A673 (cell line): Measurements from ENCODE around the gene DLEC1. TPM values are rescaled to one million over a fixed set of nuclear protein-coding genes. Genes with fewer than 3 reads are reported as not detected.
"Not testable (repeated sequence)": the region's sequence is repeated elsewhere in the genome, so short reads cannot be mapped to it uniquely, and the experiment has no call there.

ENCODE experiments used
- BruUV-seq: library from RNA; stranded (reverse); fragments of 400-500 nt; replicated peaks from 2 replicates; lab custom pipeline; 2021; lab: Mats Ljungman, UMichigan
- CTCF ChIA-PET: fragments of 300-600 bp; sonication (Branson Sonifier 250); formaldehyde crosslinking; loops from one replicate; lab custom pipeline; 2022; ENCODE audit warnings: antibody characterized with exemption; lab: Charles Lee
- POLR2A ChIA-PET: fragments of 300-600 bp; sonication (Branson Sonifier 250); formaldehyde crosslinking; loops from one replicate; lab custom pipeline; 2022; ENCODE audit warnings: antibody characterized with exemption; ENCODE audit not compliant: low non-redundant PET; lab: Charles Lee
- DNase-seq: peaks from one replicate; pipeline ENCODE4 v3.0.0-alpha.2; 2015; ENCODE audit warnings: low spot score
- H3K27ac ChIP-seq: fragments of 200-600 bp; sonication (generic); 2 replicates; pipeline ENCODE4 v1.5.1; 2016; ENCODE audit warnings: mixed run types, low read depth, mild to moderate bottlenecking, mixed read lengths, antibody characterized with exemption, low read length; ENCODE audit not compliant: poor library complexity, severe bottlenecking
- H3K27me3 ChIP-seq: fragments of 200-600 bp; sonication (generic); replicated peaks from 2 replicates; pipeline ENCODE4 v1.6.1; 2017; ENCODE audit warnings: mixed run types, low read depth, mild to moderate bottlenecking, mixed read lengths, antibody characterized with exemption, low read length; ENCODE audit not compliant: insufficient read depth, poor library complexity
- H3K36me3 ChIP-seq: fragments of 200-600 bp; sonication (generic); 2 replicates; pipeline ENCODE4 v1.6.1; 2016; ENCODE audit warnings: mixed run types, mild to moderate bottlenecking, mixed read lengths, antibody characterized with exemption, low read length; ENCODE audit not compliant: insufficient read depth, poor library complexity, severe bottlenecking
- H3K4me1 ChIP-seq: fragments of 200-600 bp; sonication (generic); 2 replicates; pipeline ENCODE4 v1.6.1; 2017; ENCODE audit warnings: mixed run types, mild to moderate bottlenecking, mixed read lengths, antibody characterized with exemption, low read length; ENCODE audit not compliant: insufficient read depth, poor library complexity, severe bottlenecking
- H3K4me3 ChIP-seq: fragments of 200-600 bp; sonication (generic); 2 replicates; pipeline ENCODE4 v1.5.1; 2016; ENCODE audit warnings: low read depth, mixed run types, mild to moderate bottlenecking, mixed read lengths, low read length; ENCODE audit not compliant: poor library complexity, severe bottlenecking
- H3K9me3 ChIP-seq: fragments of 200-600 bp; sonication (generic); 2 replicates; pipeline ENCODE4 v1.6.1; 2016; ENCODE audit warnings: mixed run types, low read depth, mild to moderate bottlenecking, mixed read lengths, antibody characterized with exemption, low read length; ENCODE audit not compliant: poor library complexity, severe bottlenecking
- EZH2 ChIP-seq: fragments of 200-600 bp; sonication (generic); IDR thresholded peaks from 2 replicates; pipeline ENCODE4 v1.6.1; 2017; ENCODE audit warnings: borderline replicate concordance, low read depth, mild to moderate bottlenecking, mixed read lengths, antibody characterized with exemption, low read length; ENCODE audit not compliant: poor library complexity, severe bottlenecking
- intact Hi-C: fragments of 100-400 bp; cut with micrococcal nuclease; formaldehyde crosslinking; loops from one replicate; pipeline ENCODE4 v1.10.0; 2022; ENCODE audit not compliant: unreplicated experiment
- total RNA-seq: library from RNA; stranded (reverse); gene quantifications from 2 replicates; pipeline ENCODE4 v1.2.3, GENCODE V29; 2021
- TF ChIP-seq, protein P1 (sequence below): fragments of 300-800, 200-600 bp; sonication (generic); conservative IDR thresholded peaks from 2 replicates; pipeline ENCODE4 v1.5.1; 2017; ENCODE audit warnings: low read depth, mild to moderate bottlenecking, antibody characterized with exemption, low read length, moderate library complexity, mixed read lengths

The DLEC1 gene
- total RNA-seq, 1 experiment from 2014 or later = not detected

DNA sequence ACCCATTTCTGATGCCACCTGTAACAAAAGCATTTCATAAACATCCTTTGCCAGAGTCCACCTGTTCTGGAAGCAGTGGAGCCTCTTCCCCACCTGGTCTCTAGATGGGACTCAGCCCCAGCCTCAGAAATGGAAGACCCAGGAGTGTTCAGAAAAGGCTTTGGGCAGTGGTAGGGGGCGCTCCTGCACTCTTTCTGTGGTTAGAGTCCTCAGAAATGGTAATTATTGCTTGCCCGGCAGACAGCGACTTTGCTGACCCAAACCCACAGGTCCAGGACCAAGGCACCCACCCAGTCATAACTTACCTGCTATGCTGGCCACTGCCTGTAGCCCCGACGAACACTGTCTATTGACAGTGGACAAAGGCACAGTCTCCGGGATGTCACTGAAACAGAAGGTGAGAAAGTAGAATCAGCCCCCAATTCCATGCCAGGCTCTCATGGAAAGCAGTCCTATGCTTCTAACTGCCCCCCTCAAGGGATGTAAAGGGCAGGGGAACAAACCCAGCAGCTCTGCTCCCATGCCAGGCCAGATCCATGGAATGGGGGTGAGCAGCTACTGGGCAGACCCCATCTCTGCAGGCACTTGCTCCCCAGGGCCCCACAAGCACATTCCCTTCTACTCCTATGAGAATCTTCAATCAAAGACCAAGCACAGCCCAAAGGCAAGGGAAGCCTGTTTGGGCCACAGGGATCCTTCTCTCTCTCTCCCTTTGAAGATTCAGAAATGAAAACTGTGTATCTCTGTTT lies 92.8 kb downstream of the DLEC1 start:
- peaks cover 6% of the 10 kb centered on the region for H3K36me3 ChIP-seq
- POLR2A ChIA-PET = no interaction called here
- no peaks in the 10 kb centered on the region for H3K27me3 ChIP-seq
- intact Hi-C loops = loop anchor here (10.0 kb wide), 1 partner anchor 213 kb away; the partner anchor contains the start of gene XYLB
- no TSS peak for BruUV-seq
- TF ChIP-seq, protein P1, sequence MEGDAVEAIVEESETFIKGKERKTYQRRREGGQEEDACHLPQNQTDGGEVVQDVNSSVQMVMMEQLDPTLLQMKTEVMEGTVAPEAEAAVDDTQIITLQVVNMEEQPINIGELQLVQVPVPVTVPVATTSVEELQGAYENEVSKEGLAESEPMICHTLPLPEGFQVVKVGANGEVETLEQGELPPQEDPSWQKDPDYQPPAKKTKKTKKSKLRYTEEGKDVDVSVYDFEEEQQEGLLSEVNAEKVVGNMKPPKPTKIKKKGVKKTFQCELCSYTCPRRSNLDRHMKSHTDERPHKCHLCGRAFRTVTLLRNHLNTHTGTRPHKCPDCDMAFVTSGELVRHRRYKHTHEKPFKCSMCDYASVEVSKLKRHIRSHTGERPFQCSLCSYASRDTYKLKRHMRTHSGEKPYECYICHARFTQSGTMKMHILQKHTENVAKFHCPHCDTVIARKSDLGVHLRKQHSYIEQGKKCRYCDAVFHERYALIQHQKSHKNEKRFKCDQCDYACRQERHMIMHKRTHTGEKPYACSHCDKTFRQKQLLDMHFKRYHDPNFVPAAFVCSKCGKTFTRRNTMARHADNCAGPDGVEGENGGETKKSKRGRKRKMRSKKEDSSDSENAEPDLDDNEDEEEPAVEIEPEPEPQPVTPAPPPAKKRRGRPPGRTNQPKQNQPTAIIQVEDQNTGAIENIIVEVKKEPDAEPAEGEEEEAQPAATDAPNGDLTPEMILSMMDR = peak; percentile 55
- TF ChIP-seq EZH2 = no peak
- no peak overlapping the region for H3K4me3 ChIP-seq
- H3K9me3 ChIP-seq = no peaks in the 10 kb centered on the region
- CTCF ChIA-PET = no interaction called here
- no peak overlapping the region for H3K27ac ChIP-seq
- DNase-seq = peak; percentile 22
- no peaks in the 10 kb centered on the region for H3K4me1 ChIP-seq

GRCh38 chr3:38133209-38133556 lies 94.2 kb downstream of the DLEC1 start:
- no TSS peak for BruUV-seq
- Histone ChIP-seq H3K4me3 (no peak overlapping the region), H3K9me3 (no peaks in the 10 kb centered on the region), H3K36me3 (peaks cover 6% of the 10 kb centered on the region), H3K27me3 (no peaks in the 10 kb centered on the region), H3K4me1 (peaks cover 4% of the 10 kb centered on the region), H3K27ac (no peak overlapping the region)
- POLR2A ChIA-PET = no interaction called here
- DNase-seq = no peak
- CTCF ChIA-PET = no interaction called here
- TF ChIP-seq, protein P1 = no peak
- no peak for TF ChIP-seq EZH2
- intact Hi-C loops = loop anchor here (10.0 kb wide), 1 partner anchor 212 kb away; the partner anchor contains the start of gene XYLB

DNA sequence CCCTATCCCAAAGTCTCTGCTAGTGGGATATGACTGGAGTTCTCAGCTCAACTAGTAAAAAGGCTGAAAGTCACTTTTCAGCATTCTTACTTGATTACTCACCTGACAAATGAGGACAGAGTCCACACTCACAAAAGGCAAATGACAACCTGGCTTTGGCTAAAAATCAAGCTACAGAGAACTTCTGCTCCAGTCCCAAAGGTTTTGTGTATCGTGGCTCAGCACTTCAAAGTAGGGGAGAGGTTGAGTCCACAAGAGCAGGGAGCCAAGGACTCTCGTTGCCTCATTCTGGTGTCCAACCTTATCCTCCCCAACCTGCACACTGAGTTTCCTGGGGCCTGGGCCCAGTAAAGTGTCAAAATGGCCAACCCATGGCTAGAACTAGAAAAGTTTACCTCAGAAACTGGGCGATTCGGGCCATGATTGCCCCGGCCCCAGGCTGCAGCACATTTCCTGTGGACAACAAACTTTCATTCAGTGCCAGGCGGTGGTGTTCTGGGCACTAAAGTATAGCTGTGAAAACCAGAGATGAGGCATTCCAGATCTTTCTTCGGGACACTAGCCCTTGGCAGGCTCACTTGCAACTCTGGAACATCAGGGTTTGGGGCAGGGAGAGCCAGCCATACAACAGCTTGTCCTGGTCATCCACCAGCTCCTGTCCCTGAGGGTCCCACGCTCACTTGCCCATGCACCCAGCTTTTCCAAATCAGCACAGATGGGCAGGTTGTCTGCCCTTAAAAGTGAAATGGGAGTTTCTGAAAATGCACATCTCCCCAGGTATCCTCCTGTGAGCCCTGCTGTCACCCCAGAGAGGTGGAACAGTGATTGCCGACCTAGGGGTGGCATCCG lies 94.8 kb downstream of the DLEC1 start:
- ChIA-PET CTCF (no interaction called here), POLR2A (no interaction called here)
- no peaks in the 10 kb centered on the region for H3K9me3 ChIP-seq
- no peaks in the 10 kb centered on the region for H3K27me3 ChIP-seq
- peaks cover 4% of the 10 kb centered on the region for H3K4me1 ChIP-seq
- TF ChIP-seq EZH2 = no peak
- TF ChIP-seq, protein P1 = no peak
- no TSS peak for BruUV-seq
- no peak overlapping the region for H3K27ac ChIP-seq
- intact Hi-C loops = loop anchor here (10.0 kb wide), 1 partner anchor 211 kb away; the partner anchor contains the start of gene XYLB
- no peak overlapping the region for H3K4me3 ChIP-seq
- DNase-seq = no peak
- H3K36me3 ChIP-seq = peaks cover 6% of the 10 kb centered on the region

- BruUV-seq, H3K9me3 ChIP-seq, DNase-seq, H3K4me1 ChIP-seq, H3K27me3 ChIP-seq, H3K36me3 ChIP-seq, H3K4me3 ChIP-seq, H3K27ac ChIP-seq, CTCF ChIA-PET, POLR2A ChIA-PET: not testable (repeated sequence)
- intact Hi-C loops = loop anchor here (10.0 kb wide), 1 partner anchor 210 kb away; the partner anchor contains the start of gene XYLB
These were observed 95.6 kb downstream of the DLEC1 start for GRCh38 chr3:38134517-38135143.
